Upper lobe of left lung (tissue), 6 donors: ENCODE measurements around the gene LRRN2. TPM values are rescaled to one million over a fixed set of nuclear protein-coding genes. Genes with fewer than 3 reads are reported as not detected.

Experiments used
- ATAC-seq, 2 donors: fragments of 200-7000 bp; cut with Tn5 transposase; one replicate each; pipeline ENCODE4 v1.9.1; 2022; ENCODE audit warnings: mild to moderate bottlenecking in 2 of 2, moderate library complexity in 2 of 2; ENCODE audit not compliant: low FRiP score in 2 of 2
- DNase-seq, 2 donors: peaks; one replicate each; pipeline ENCODE4 v3.0.0-alpha.2; 2019 to 2020
- H3K27ac ChIP-seq, 4 donors: fragments of 200-600 bp; sonication (generic); one replicate each; pipeline ENCODE4 v1.5.1; 2016 to 2019
- H3K27me3 ChIP-seq, 4 donors: fragments of 200-600 bp; sonication (generic); one replicate each; pipeline ENCODE4 v1.5.1; 2017 to 2019
- H3K36me3 ChIP-seq, 4 donors: fragments of 200-600 bp; sonication (generic); one replicate each; pipeline ENCODE4 v1.5.1; 2016 to 2019
- H3K4me1 ChIP-seq, 4 donors: fragments of 200-600 bp; sonication (generic); one replicate each; pipeline ENCODE4 v1.5.1; 2018 to 2019
- H3K4me3 ChIP-seq, 4 donors: fragments of 200-600 bp; sonication (generic); one replicate each; pipeline ENCODE4 v1.5.1; 2017 to 2019; ENCODE audit warnings: mild to moderate bottlenecking in 2 of 4, moderate library complexity in 1 of 4
- H3K9me3 ChIP-seq, 4 donors: fragments of 200-600 bp; sonication (generic); one replicate each; pipeline ENCODE4 v1.5.1; 2018 to 2019
- EP300 ChIP-seq, 4 donors: sonication (generic); formaldehyde crosslinking; IDR thresholded peaks; one replicate each; pipeline ENCODE4 v1.5.1; 2017; ENCODE audit warnings: antibody characterized with exemption in 4 of 4, control low read depth in 2 of 4
- POLR2A ChIP-seq, 4 donors: fragments of 450-650 bp; IDR thresholded peaks; one replicate each; pipeline ENCODE4 v1.5.1; 2016 to 2017; ENCODE audit warnings: antibody characterized with exemption in 4 of 4, mild to moderate bottlenecking in 2 of 4
- POLR2AphosphoS5 ChIP-seq, 2 donors: sonication (generic); formaldehyde crosslinking; IDR thresholded peaks; one replicate each; pipeline ENCODE4 v1.5.1; 2017; ENCODE audit warnings: antibody characterized with exemption in 2 of 2
- WGBS, 2 donors: methylation state at CpG; one replicate each; pipeline ENCODE4 v1.1.5; 2017 to 2018; 5-methylcytosine and 5-hydroxymethylcytosine counted together
- total RNA-seq, 6 donors: library from RNA; depleted of rRNA in 4 of 6; stranded (reverse); fragments of >200 nt in 4 of 6; gene quantifications; one replicate each; pipeline versions ENCODE4 v1.1.0 to v1.2.1, GENCODE V29; 2016 to 2021
- TF ChIP-seq, protein P1 (sequence below), 6 experiments: fragments of 450-650 bp in 4 of 6; fragments of 200-600 bp in 2 of 6; sonication (generic) in 2 of 6; IDR thresholded peaks; one replicate each; pipeline ENCODE4 v1.5.1; 2016 to 2019; ENCODE audit warnings: antibody characterized with exemption in 6 of 6
- donor health status: DM: no; HTN: no; CAD: no; lungs with moderate emphysema.
- donor health status: DM: no; HTN: yes; CAD: no; lungs with severe emphysema.

The LRRN2 gene
- total RNA-seq, 6 donors from 2014 or later: 0.61 to 4.2 (median 2.6) TPM; not detected in 1

DNA sequence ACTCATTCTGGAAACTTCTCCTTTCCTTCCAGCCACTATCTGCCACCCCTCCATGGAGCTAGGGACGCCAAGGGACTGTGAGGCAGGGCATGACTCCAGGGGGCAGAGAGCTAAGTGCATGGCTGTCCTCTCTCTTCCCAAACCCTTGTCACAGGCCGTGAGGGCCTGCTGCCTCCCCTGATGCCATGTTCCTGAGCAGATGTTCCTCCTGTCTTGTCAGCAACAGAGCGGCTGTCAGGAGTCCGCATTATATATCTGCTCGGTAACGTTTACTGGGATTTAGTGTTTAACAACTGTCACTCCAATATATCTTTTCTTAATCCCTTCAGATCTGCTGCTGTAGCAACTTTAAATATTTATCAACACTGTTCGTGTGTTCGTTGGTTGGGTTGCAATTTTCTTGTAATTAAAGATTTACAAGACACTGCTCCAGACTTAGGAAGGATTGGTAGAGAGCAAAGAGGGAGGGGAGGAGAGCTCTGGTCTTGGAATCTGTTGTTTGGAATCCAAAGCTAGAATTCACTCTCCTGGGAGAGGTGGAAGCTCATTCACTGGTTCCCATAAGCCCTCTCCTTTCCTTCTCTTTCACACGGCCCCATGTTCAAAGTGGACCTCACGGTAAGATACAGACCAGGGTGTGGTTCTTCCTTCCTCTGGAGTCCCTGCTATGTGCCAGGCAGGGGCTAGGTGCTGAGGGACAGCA lies 93.1 kb downstream of the LRRN2 start:
- DNase-seq: no peak
- H3K9me3 ChIP-seq: no peaks in the 10 kb centered on the region
- ATAC-seq: no peak
- H3K4me1 ChIP-seq: no peaks in the 10 kb centered on the region
- no peak overlapping the region for H3K4me3 ChIP-seq
- no peak overlapping the region for H3K27ac ChIP-seq
- TF ChIP-seq POLR2AphosphoS5 (IDR thresholded peaks at IDR 0.05) (no peak), POLR2A (IDR thresholded peaks at IDR 0.05) (no peak), EP300 (IDR thresholded peaks at IDR 0.05) (no peak)
- TF ChIP-seq, protein P1, sequence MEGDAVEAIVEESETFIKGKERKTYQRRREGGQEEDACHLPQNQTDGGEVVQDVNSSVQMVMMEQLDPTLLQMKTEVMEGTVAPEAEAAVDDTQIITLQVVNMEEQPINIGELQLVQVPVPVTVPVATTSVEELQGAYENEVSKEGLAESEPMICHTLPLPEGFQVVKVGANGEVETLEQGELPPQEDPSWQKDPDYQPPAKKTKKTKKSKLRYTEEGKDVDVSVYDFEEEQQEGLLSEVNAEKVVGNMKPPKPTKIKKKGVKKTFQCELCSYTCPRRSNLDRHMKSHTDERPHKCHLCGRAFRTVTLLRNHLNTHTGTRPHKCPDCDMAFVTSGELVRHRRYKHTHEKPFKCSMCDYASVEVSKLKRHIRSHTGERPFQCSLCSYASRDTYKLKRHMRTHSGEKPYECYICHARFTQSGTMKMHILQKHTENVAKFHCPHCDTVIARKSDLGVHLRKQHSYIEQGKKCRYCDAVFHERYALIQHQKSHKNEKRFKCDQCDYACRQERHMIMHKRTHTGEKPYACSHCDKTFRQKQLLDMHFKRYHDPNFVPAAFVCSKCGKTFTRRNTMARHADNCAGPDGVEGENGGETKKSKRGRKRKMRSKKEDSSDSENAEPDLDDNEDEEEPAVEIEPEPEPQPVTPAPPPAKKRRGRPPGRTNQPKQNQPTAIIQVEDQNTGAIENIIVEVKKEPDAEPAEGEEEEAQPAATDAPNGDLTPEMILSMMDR (IDR thresholded peaks at IDR 0.05): no peak
- 61 to 75% methylated on average over 10 of the region's 10 CpGs for WGBS, 2 donors
- H3K36me3 ChIP-seq: no peaks in the 10 kb centered on the region
- no peaks in the 10 kb centered on the region for H3K27me3 ChIP-seq

- TF ChIP-seq, protein P1 (IDR thresholded peaks at IDR 0.05): no peak
- no peak for TF ChIP-seq EP300 (IDR thresholded peaks at IDR 0.05)
- Histone ChIP-seq H3K4me3 (no peak overlapping the region), H3K36me3 (no peaks in the 10 kb centered on the region), H3K9me3 (no peaks in the 10 kb centered on the region), H3K4me1 (no peaks in the 10 kb centered on the region), H3K27ac (no peak overlapping the region), H3K27me3 (no peaks in the 10 kb centered on the region)
- 58 to 69% methylated on average over 3 of the region's 3 CpGs for WGBS, 2 donors
- no peak for DNase-seq
- no peak for ATAC-seq
These were observed 94.0 kb downstream of the LRRN2 start for GRCh38 chr1:204591473-204592090.

- no peak for TF ChIP-seq POLR2A (IDR thresholded peaks at IDR 0.05)
- TF ChIP-seq, protein P1 (IDR thresholded peaks at IDR 0.05): no peak
- TF ChIP-seq EP300 (IDR thresholded peaks at IDR 0.05): no peak
- TF ChIP-seq POLR2AphosphoS5 (IDR thresholded peaks at IDR 0.05): no peak
- Histone ChIP-seq H3K27ac (no peak overlapping the region), H3K36me3 (no peaks in the 10 kb centered on the region), H3K9me3 (no peaks in the 10 kb centered on the region), H3K4me3 (no peak overlapping the region), H3K4me1 (no peaks in the 10 kb centered on the region), H3K27me3 (no peaks in the 10 kb centered on the region)
- ATAC-seq (no peak), DNase-seq (no peak)
- WGBS, 2 donors: 80 to 84% methylated on average over 7 to 8 of the region's 8 CpGs
These were observed 96.0 kb downstream of the LRRN2 start for GRCh38 chr1:204589409-204590038.

DNA sequence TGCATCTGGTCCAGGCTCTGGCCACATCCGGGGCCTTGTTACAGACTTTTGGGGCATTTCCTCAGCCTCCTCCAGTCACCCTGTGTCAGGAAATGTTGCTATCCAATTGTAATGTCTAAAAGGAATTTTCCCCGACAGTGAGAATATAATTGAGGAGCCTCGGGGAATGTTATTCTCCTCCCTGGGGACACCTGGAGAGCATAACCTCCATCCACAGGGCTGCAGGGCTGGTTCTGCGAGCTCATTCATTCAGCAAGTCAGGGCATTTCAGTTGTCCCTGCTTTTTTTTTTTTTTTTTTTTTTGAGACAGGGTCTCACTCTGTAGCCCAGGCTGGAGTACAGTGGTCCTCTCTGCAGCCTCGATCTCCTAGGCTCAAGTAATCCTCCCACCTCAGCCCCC lies 96.7 kb downstream of the LRRN2 start:
- WGBS, 2 donors: 67 to 80% methylated on average over 5 of the region's 5 CpGs
- H3K36me3 ChIP-seq: no peaks in the 10 kb centered on the region
- no peak for TF ChIP-seq POLR2AphosphoS5 (IDR thresholded peaks at IDR 0.05)
- TF ChIP-seq, protein P1 (IDR thresholded peaks at IDR 0.05): no peak
- no peaks in the 10 kb centered on the region for H3K9me3 ChIP-seq
- no peaks in the 10 kb centered on the region for H3K4me1 ChIP-seq
- DNase-seq (no peak), ATAC-seq (no peak)
- no peaks in the 10 kb centered on the region for H3K27me3 ChIP-seq
- H3K4me3 ChIP-seq: no peak overlapping the region
- no peak overlapping the region for H3K27ac ChIP-seq
